PC-3 (cell line): ENCODE measurements around the gene MPPED1.

Source experiments
- EZH2phosphoT487 ChIP-seq: fragments of 300-600 bp; sonication (generic); IDR thresholded peaks from 2 replicates; pipeline ENCODE4 v1.6.1; 2018; ENCODE audit warnings: mild to moderate bottlenecking, antibody characterized with exemption, low read length, borderline replicate concordance
- TF ChIP-seq, protein P1 (sequence below): fragments of 300-600 bp; sonication (generic); conservative IDR thresholded peaks from 2 replicates; pipeline ENCODE4 v1.5.1; 2017; ENCODE audit warnings: antibody characterized with exemption, low read depth, mild to moderate bottlenecking, low read length

DNA sequence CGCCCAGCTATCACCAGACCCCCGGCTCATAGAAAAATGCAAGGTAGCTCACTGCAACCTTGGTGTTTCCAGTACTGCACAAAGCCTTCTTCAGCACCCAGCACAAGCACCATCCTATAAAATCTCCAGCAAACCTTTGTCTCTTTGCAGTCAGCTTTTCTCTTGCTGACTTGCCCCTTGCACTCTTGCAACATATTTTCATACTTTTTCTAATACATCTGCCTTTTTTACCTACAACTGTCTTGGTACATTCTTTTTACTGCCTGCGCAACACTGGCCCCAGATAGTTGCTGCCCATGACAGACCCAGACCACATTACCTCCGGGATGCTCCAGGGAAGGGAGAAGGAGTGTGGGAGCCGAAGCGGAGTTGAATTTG lies 142.4 kb downstream of the MPPED1 start:
- TF ChIP-seq, protein P1, sequence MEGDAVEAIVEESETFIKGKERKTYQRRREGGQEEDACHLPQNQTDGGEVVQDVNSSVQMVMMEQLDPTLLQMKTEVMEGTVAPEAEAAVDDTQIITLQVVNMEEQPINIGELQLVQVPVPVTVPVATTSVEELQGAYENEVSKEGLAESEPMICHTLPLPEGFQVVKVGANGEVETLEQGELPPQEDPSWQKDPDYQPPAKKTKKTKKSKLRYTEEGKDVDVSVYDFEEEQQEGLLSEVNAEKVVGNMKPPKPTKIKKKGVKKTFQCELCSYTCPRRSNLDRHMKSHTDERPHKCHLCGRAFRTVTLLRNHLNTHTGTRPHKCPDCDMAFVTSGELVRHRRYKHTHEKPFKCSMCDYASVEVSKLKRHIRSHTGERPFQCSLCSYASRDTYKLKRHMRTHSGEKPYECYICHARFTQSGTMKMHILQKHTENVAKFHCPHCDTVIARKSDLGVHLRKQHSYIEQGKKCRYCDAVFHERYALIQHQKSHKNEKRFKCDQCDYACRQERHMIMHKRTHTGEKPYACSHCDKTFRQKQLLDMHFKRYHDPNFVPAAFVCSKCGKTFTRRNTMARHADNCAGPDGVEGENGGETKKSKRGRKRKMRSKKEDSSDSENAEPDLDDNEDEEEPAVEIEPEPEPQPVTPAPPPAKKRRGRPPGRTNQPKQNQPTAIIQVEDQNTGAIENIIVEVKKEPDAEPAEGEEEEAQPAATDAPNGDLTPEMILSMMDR: no peak
- no peak for TF ChIP-seq EZH2phosphoT487
